Cardiac fibroblast (primary cell): ENCODE data around the gene MIGA2.

ENCODE experiments used
- DNase-seq, 2 donors: peaks; one replicate each; pipeline versions ENCODE4 v3.0.0 to v3.0.0-alpha.2; 2010; ENCODE audit warnings: low read depth in 2 of 2
- H3K4me3 ChIP-seq, 2 donors: replicated peaks in 1 of 2; 1 replicate in 1 of 2; 2 replicates in 1 of 2; pipeline ENCODE4 v1.5.1; 2011; ENCODE audit warnings: low read depth in 2 of 2, low read length in 2 of 2, mild to moderate bottlenecking in 2 of 2, moderate library complexity in 1 of 2
- TF ChIP-seq, protein P1 (sequence below): IDR thresholded peaks from one replicate; pipeline ENCODE4 v1.5.1; 2011; ENCODE audit warnings: low read depth, mild to moderate bottlenecking, low read length, inconsistent platforms

The MIGA2 gene

DNA sequence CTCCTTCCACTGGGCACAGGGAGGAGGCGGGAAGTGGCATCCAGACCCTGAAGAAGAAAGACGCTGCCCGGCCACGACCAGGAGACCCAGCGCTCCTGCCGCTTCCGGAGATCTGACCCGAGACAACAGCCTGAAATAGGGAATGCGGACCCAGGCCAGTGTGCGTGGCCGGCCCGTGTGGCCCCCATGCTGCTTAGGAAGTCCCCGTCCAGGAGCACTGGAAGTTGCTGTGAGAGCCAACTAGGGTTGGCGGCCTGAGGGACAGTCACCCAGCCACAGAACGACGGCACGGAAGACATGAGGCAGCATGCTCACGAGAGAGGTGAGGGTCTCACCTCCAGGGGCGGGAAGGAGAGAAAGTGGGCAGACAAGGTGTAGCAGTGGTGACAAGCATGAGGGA is 25.3 kb upstream of the MIGA2 start:
- TF ChIP-seq, protein P1, sequence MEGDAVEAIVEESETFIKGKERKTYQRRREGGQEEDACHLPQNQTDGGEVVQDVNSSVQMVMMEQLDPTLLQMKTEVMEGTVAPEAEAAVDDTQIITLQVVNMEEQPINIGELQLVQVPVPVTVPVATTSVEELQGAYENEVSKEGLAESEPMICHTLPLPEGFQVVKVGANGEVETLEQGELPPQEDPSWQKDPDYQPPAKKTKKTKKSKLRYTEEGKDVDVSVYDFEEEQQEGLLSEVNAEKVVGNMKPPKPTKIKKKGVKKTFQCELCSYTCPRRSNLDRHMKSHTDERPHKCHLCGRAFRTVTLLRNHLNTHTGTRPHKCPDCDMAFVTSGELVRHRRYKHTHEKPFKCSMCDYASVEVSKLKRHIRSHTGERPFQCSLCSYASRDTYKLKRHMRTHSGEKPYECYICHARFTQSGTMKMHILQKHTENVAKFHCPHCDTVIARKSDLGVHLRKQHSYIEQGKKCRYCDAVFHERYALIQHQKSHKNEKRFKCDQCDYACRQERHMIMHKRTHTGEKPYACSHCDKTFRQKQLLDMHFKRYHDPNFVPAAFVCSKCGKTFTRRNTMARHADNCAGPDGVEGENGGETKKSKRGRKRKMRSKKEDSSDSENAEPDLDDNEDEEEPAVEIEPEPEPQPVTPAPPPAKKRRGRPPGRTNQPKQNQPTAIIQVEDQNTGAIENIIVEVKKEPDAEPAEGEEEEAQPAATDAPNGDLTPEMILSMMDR = no peak
- H3K4me3 ChIP-seq = no peak overlapping the region
- no peak for DNase-seq

DNA sequence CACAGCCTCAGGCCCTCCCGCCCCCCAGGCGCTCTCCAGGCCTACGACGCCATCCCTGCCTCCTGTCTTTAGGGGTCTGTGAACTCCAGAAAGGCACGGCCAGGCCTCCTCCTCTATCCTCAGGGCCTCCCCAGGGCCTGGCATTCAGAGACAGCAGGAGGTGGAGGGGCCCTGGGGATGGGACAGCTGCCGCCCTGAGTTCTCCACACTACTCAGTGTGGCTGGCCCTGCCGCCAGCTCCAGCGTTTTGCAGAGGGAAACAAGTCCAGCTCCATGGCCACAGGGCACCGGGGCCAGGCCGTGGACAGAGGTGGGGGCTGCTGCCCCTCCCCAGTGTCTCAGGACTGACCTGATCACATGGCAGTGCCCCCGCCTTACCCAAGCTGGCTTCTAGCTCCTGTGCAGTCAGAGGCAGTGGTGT is 24.7 kb upstream of the MIGA2 start:
- TF ChIP-seq, protein P1 = no peak
- DNase-seq = no peak
- H3K4me3 ChIP-seq = no peak overlapping the region

DNA sequence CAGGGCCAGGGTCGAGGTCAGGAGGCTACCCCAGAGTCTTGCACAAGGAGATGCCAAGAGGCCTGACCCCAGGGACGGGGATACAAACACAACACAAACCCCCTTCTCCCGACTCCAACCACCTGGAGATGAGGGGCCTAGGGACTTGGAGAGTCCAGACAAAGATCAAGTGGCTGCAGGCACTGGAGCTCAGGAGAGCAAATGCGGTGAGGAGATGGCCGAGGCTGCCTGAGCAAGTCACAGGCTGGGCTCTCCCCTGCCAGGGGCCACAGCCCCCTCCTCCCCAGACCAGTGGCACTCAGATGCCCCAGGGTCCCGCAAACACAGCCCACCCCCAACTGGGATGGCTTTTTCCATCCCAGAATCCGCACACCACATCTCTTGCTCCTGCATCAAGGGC is 24.1 kb upstream of the MIGA2 start:
- no peak overlapping the region for H3K4me3 ChIP-seq
- no peak for DNase-seq
- TF ChIP-seq, protein P1 = no peak

DNA sequence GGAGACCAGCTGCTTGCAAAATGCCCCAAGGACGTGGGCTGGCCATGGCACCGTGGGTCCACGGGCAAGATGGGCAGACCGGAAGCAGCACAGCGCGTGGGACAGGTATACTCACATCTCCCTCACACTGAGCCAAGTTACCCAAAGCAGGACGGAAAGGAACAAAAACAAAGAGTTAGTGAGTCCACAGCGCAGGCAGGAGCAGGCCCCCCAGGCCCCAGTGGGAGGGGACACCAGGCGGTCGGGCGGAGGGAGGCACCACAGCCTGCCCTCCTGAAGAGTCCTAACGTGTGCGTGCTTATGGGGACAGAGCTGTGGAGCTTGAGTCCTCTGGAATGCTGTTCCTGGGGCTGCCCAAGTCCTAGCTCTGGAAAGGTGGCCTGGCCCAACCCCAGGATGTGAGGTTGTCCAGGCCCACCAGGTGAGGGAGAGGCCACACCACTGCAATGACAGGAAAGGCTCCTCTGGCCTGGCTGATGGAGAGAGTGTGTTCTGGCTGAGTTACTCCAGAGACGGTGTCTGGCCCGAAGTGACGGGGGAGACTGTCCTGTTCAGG is 23.5 kb upstream of the MIGA2 start:
- H3K4me3 ChIP-seq = no peak overlapping the region
- TF ChIP-seq, protein P1 = no peak
- DNase-seq = no peak

DNA sequence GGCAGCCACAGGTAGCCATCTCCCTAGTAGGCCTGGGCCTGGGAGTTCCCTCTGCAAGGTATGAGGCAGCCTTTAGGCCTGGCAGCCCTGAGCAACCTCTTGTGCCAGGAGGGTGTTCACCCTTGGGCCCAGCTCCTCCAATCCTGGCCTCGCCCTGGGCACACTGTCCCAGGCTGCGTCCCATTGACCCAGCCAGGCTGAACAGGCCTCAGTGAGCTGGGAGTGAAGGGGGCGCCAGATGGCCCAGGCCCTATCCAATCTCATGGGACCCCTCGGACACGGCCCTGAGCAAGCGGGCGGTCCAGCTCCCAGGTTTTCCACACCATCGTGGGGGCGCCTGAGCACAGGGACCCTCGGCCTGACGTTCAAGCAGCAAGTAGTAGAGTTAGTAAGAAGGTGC is 22.8 kb upstream of the MIGA2 start:
- TF ChIP-seq, protein P1 = no peak
- DNase-seq = no peak
- no peak overlapping the region for H3K4me3 ChIP-seq

DNA sequence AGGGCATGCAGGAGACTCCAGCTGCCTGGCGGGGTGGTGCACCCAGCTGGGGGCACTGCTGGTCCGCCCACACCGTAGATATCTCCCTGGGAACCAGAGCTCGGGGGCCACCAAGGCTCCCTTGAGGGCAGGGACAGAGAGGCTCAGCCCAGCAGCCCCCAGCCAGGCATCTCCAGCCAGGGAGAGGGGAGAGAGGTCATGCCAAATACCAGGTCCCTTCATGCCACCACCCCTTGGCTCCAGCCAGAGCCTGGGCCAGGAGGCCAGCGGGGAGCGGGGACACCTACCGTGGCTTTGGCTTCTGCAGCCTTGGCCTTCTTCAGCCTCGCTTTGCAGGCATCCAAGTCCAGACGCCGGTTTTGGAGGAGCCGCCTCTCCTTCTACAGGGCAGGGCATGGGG is 22.3 kb upstream of the MIGA2 start:
- DNase-seq = no peak
- no peak overlapping the region for H3K4me3 ChIP-seq
- TF ChIP-seq, protein P1 = no peak

DNA sequence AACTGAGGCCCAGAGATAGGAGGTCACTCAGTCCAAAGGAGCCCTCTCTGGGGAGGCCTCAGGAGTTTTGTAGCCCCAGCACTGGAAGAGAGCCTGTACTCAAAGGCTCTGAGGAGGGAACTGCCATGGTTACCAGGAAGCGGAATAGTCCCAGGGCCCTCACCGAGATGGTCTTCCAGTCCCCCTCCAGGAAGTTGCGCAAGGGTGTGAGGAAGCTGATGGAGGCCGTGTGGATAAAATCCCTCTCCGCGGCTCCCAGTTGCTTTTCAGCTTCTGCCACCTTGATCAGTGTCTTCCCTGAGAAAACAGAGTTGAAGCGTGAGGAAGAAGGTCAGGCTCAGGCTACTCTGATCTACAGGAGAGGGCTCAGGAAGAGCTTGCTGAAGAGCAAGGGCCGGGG is 21.8 kb upstream of the MIGA2 start:
- no peak overlapping the region for H3K4me3 ChIP-seq
- TF ChIP-seq, protein P1 = no peak
- no peak for DNase-seq
